HG02973 (cell line): ENCODE results near the gene DHRSX.
"Not testable (repeated sequence)": the region's sequence is repeated elsewhere in the genome, so short reads cannot be mapped to it uniquely, and the experiment has no call there.

Experiments used
- ATAC-seq: cut with Tn5 transposase; IDR thresholded peaks from one replicate; pipeline ENCODE4 v1.9.1; 2021; ENCODE audit warnings: moderate library complexity; ENCODE audit not compliant: unreplicated experiment

Gene DHRSX

GRCh38 chrX:2266445-2267349 is 234.1 kb downstream of the DHRSX start:
- ATAC-seq, result no peak

GRCh38 chrX:2265658-2266444 is 234.9 kb downstream of the DHRSX start:
- ATAC-seq, result not testable (repeated sequence)

- no peak for ATAC-seq
Observed at GRCh38 chrX:2264179-2265030, 236.4 kb downstream of the DHRSX start.

GRCh38 chrX:2263203-2263602 is 237.6 kb downstream of the DHRSX start:
- ATAC-seq, result no peak

GRCh38 chrX:2262668-2263055 is 238.1 kb downstream of the DHRSX start:
- ATAC-seq, result no peak

GRCh38 chrX:2261831-2262667 is 238.7 kb downstream of the DHRSX start:
- ATAC-seq, result no peak

GRCh38 chrX:2252331-2253065 is 248.3 kb downstream of the DHRSX start:
- ATAC-seq, result no peak

GRCh38 chrX:2251211-2251610 is 249.6 kb downstream of the DHRSX start:
- ATAC-seq, result no peak

GRCh38 chrX:2243913-2244460 is 256.8 kb downstream of the DHRSX start:
- no peak for ATAC-seq

- ATAC-seq, result no peak
Observed at GRCh38 chrX:2242980-2243379, 257.8 kb downstream of the DHRSX start.

GRCh38 chrX:2242326-2242725 is 258.4 kb downstream of the DHRSX start:
- no peak for ATAC-seq

GRCh38 chrX:2241496-2241895 is 259.3 kb downstream of the DHRSX start:
- ATAC-seq, result not testable (repeated sequence)

- not testable (repeated sequence) for ATAC-seq
Observed at GRCh38 chrX:2240761-2241160, 260.0 kb downstream of the DHRSX start.

- no peak for ATAC-seq
Observed at GRCh38 chrX:2237976-2238375, 262.8 kb downstream of the DHRSX start.

GRCh38 chrX:2231570-2232192 is 269.1 kb downstream of the DHRSX start:
- no peak for ATAC-seq

GRCh38 chrX:2230457-2230856 is 270.3 kb downstream of the DHRSX start:
- ATAC-seq, result no peak

- ATAC-seq, result no peak
Observed at GRCh38 chrX:2228536-2228935, 272.2 kb downstream of the DHRSX start.

- ATAC-seq, result no peak
Observed at GRCh38 chrX:2226906-2227656, 273.7 kb downstream of the DHRSX start.
